T-helper 1 cell treated with Interleukin-12 subunit alpha and Interleukin-12 subunit beta and Interleukin-4 antibody, amounts not matched to agents 30 μg/mL and 1 μg/mL, for 36 hours (primary cell): ENCODE measurements around the gene GUCY1A2.
"Not testable (repeated sequence)": the region's sequence is repeated elsewhere in the genome, so short reads cannot be mapped to it uniquely, and the experiment has no call there.

Source experiments
- H3K27ac Mint-ChIP-seq: one replicate; pipeline ENCODE4 v1.8.0; 2021; ENCODE audit warnings: mild to moderate bottlenecking, mixed read lengths
- H3K27me3 Mint-ChIP-seq: one replicate; pipeline ENCODE4 v1.8.0; 2021; ENCODE audit warnings: low read depth, mixed read lengths
- H3K36me3 Mint-ChIP-seq: one replicate; pipeline ENCODE4 v1.8.0; 2021; ENCODE audit warnings: low read depth, mixed read lengths
- H3K4me1 Mint-ChIP-seq: one replicate; pipeline ENCODE4 v1.8.0; 2021; ENCODE audit warnings: low read depth, mixed read lengths
- H3K4me3 Mint-ChIP-seq: one replicate; pipeline ENCODE4 v1.8.0; 2021; ENCODE audit warnings: mild to moderate bottlenecking, moderate library complexity, mixed read lengths
- H3K9me3 Mint-ChIP-seq: one replicate; pipeline ENCODE4 v1.8.0; 2021; ENCODE audit warnings: mixed read lengths

Gene GUCY1A2

GRCh38 chr11:107018219-107018901 lies at the start of gene GUCY1A2:
GUCY1A2 (minus strand) TSS chr11:107018476; CDS start chr11:107018055, 421 bp downstream.
- peaks cover 49% of the 10 kb centered on the region for H3K27me3 Mint-ChIP-seq

GRCh38 chr11:107054391-107054790 lies 36.1 kb upstream of the GUCY1A2 start:
- no peaks in the 10 kb centered on the region for H3K27me3 Mint-ChIP-seq
- no peak overlapping the region for H3K27ac Mint-ChIP-seq
- H3K36me3 Mint-ChIP-seq, result no peaks in the 10 kb centered on the region
- H3K4me1 Mint-ChIP-seq, result no peaks in the 10 kb centered on the region
- no peak overlapping the region for H3K4me3 Mint-ChIP-seq
- H3K9me3 Mint-ChIP-seq, result peaks cover 31% of the 10 kb centered on the region

More at GRCh38 chr11:107018219-107018901, at the start of gene GUCY1A2:
- no peaks in the 10 kb centered on the region for H3K4me1 Mint-ChIP-seq
- H3K27ac Mint-ChIP-seq, result no peak within 1 kb of the TSS
- peaks cover 2% of the 10 kb centered on the region for H3K36me3 Mint-ChIP-seq
- peak within 1 kb of the TSS; percentile 44 for H3K4me3 Mint-ChIP-seq
- no peaks in the 10 kb centered on the region for H3K9me3 Mint-ChIP-seq

- H3K9me3 Mint-ChIP-seq, result peaks cover 40% of the 10 kb centered on the region
- H3K27me3 Mint-ChIP-seq, H3K4me1 Mint-ChIP-seq, H3K36me3 Mint-ChIP-seq, H3K4me3 Mint-ChIP-seq, H3K27ac Mint-ChIP-seq: not testable (repeated sequence)
Measured at GRCh38 chr11:107051332-107051731, 33.1 kb upstream of the GUCY1A2 start.

DNA sequence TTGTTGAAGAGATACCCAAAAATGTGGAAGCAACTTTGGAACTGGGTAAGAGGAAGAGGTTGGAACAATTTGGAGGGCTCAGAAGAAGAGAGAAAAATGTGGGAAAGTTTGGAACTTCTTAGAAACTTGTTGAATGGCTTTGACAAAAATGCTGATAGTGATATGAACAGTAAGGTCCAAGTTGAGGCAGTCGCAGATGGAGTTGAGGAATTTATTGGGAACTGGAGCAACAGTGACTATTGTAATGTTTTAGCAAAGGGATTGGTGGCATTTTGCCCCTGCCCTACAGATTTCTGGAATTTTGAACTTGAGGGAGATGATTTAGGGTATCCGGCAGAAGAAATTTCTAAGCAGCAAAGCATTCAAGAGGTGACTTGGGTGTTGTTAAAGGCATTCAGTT lies 32.6 kb upstream of the GUCY1A2 start:
- H3K27ac Mint-ChIP-seq, H3K36me3 Mint-ChIP-seq, H3K4me3 Mint-ChIP-seq, H3K4me1 Mint-ChIP-seq, H3K27me3 Mint-ChIP-seq: not testable (repeated sequence)
- peaks cover 40% of the 10 kb centered on the region for H3K9me3 Mint-ChIP-seq

DNA sequence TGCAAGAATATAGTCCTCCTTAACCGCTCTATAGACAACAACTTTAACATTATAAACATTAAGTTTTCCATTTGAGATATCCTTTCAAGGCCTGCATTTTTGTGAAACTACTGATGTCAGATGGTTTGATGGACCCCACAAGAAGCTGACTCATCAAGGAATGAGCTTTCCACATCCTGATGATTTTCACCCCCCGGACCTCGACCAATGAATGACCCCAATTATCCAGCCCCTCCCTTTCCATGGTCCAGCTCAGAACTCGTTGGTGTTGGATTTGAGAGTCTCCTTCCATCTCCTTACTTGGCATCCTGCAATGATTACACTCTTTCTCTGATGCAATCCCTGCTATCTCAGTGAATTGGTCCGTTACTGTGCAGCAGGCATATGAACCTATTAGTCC lies 31.8 kb upstream of the GUCY1A2 start:
- no peaks in the 10 kb centered on the region for H3K4me1 Mint-ChIP-seq
- H3K27me3 Mint-ChIP-seq, result no peaks in the 10 kb centered on the region
- no peak overlapping the region for H3K27ac Mint-ChIP-seq
- no peaks in the 10 kb centered on the region for H3K36me3 Mint-ChIP-seq
- peaks cover 40% of the 10 kb centered on the region for H3K9me3 Mint-ChIP-seq
- no peak overlapping the region for H3K4me3 Mint-ChIP-seq

- Mint-ChIP-seq H3K4me1 (no peaks in the 10 kb centered on the region), H3K4me3 (no peak overlapping the region), H3K27me3 (no peaks in the 10 kb centered on the region), H3K9me3 (peaks cover 11% of the 10 kb centered on the region), H3K27ac (no peak overlapping the region), H3K36me3 (no peaks in the 10 kb centered on the region)
Measured at GRCh38 chr11:107044503-107044902, 26.2 kb upstream of the GUCY1A2 start.

GRCh38 chr11:107043242-107044006 lies 25.1 kb upstream of the GUCY1A2 start:
- H3K27me3 Mint-ChIP-seq, result no peaks in the 10 kb centered on the region
- H3K27ac Mint-ChIP-seq, result no peak overlapping the region
- peaks cover 2% of the 10 kb centered on the region for H3K9me3 Mint-ChIP-seq
- H3K4me1 Mint-ChIP-seq, result no peaks in the 10 kb centered on the region
- H3K4me3 Mint-ChIP-seq, result no peak overlapping the region
- H3K36me3 Mint-ChIP-seq, result no peaks in the 10 kb centered on the region

GRCh38 chr11:107042748-107043147 lies 24.5 kb upstream of the GUCY1A2 start:
- Mint-ChIP-seq H3K27ac (no peak overlapping the region), H3K4me3 (no peak overlapping the region), H3K4me1 (no peaks in the 10 kb centered on the region), H3K9me3 (no peaks in the 10 kb centered on the region), H3K27me3 (no peaks in the 10 kb centered on the region), H3K36me3 (no peaks in the 10 kb centered on the region)

- Mint-ChIP-seq H3K9me3 (no peaks in the 10 kb centered on the region), H3K4me1 (no peaks in the 10 kb centered on the region), H3K27me3 (no peaks in the 10 kb centered on the region), H3K4me3 (no peak overlapping the region), H3K27ac (no peak overlapping the region), H3K36me3 (no peaks in the 10 kb centered on the region)
Measured at GRCh38 chr11:107041088-107041444, 22.8 kb upstream of the GUCY1A2 start.

- Mint-ChIP-seq H3K4me3 (no peak overlapping the region), H3K9me3 (no peaks in the 10 kb centered on the region), H3K27ac (no peak overlapping the region), H3K4me1 (no peaks in the 10 kb centered on the region), H3K36me3 (no peaks in the 10 kb centered on the region), H3K27me3 (no peaks in the 10 kb centered on the region)
Measured at GRCh38 chr11:107040433-107041087, 22.3 kb upstream of the GUCY1A2 start.

GRCh38 chr11:107025673-107026072 lies 7.4 kb upstream of the GUCY1A2 start:
- no peaks in the 10 kb centered on the region for H3K36me3 Mint-ChIP-seq
- no peaks in the 10 kb centered on the region for H3K9me3 Mint-ChIP-seq
- H3K4me3 Mint-ChIP-seq, result no peak overlapping the region
- no peaks in the 10 kb centered on the region for H3K4me1 Mint-ChIP-seq
- no peak overlapping the region for H3K27ac Mint-ChIP-seq
- H3K27me3 Mint-ChIP-seq, result peaks cover 13% of the 10 kb centered on the region

DNA sequence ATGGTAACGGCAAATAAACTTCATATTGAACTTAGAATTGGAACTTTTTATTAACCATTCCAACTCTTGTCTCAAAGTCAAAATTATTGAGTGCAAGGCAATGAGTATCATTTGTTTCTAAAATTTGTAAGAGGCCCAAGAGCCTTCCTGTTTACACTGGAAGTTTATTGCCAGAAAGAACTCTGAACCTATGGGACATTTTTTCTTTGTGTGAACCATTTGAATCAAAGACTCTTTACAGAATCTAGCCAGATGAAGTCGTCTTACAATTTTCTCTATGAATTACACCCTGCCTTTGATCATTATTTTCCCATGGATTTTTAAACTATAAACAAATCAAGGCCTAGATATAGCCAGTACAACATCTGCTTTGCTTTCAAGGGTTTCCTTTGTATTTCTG lies 2.3 kb upstream of the GUCY1A2 start:
- Mint-ChIP-seq H3K4me3 (no peak overlapping the region), H3K36me3 (peaks cover 2% of the 10 kb centered on the region), H3K4me1 (no peaks in the 10 kb centered on the region), H3K9me3 (no peaks in the 10 kb centered on the region), H3K27ac (no peak overlapping the region), H3K27me3 (peaks cover 47% of the 10 kb centered on the region)

- Mint-ChIP-seq H3K27ac (no peak overlapping the region), H3K27me3 (peaks cover 49% of the 10 kb centered on the region), H3K9me3 (no peaks in the 10 kb centered on the region), H3K4me1 (no peaks in the 10 kb centered on the region), H3K36me3 (peaks cover 2% of the 10 kb centered on the region), H3K4me3 (no peak overlapping the region)
Measured at GRCh38 chr11:107018902-107019493, 722 bp upstream of the GUCY1A2 start.

- Mint-ChIP-seq H3K9me3 (no peaks in the 10 kb centered on the region), H3K4me3 (peak overlapping the region; percentile 62)
Measured at GRCh38 chr11:107017433-107018218, 650 bp downstream of the GUCY1A2 start.

More at GRCh38 chr11:107017433-107018218, 650 bp downstream of the GUCY1A2 start:
- Mint-ChIP-seq H3K27me3 (peaks cover 49% of the 10 kb centered on the region), H3K4me1 (no peaks in the 10 kb centered on the region), H3K36me3 (peaks cover 2% of the 10 kb centered on the region), H3K27ac (no peak overlapping the region)
